H1 (cell line): ENCODE data around the gene FGR. TPM values are rescaled to one million over a fixed set of nuclear protein-coding genes. Genes with fewer than 3 reads are reported as not detected.

Experiments
- ATF3 ChIP-seq: IDR thresholded peaks from 2 replicates; pipeline ENCODE4 v1.6.1; 2011; ENCODE audit warnings: low read depth, mild to moderate bottlenecking, low read length; ENCODE audit not compliant: insufficient read depth
- BRCA1 ChIP-seq: IDR thresholded peaks from 2 replicates; pipeline ENCODE4 v1.6.1; 2012; ENCODE audit warnings: low read depth, low read length, improper control_type of control experiment
- CBX5 ChIP-seq: fragments of 300-800, 300-1000 bp; sonication (generic); IDR thresholded peaks from 2 replicates; pipeline ENCODE4 v1.7.1; 2016; ENCODE audit warnings: antibody characterized with exemption, low read length, low read depth
- CTCF ChIP-seq, 3 experiments: IDR thresholded peaks; 1 replicate in 2 of 3; 2 replicates in 1 of 3; pipeline versions ENCODE4 v1.5.1 to v1.6.1; 2011; ENCODE audit warnings: low read length in 3 of 3, mild to moderate bottlenecking in 3 of 3, inconsistent platforms in 2 of 3, low read depth in 1 of 3, moderate library complexity in 1 of 3; ENCODE audit not compliant: insufficient read depth in 1 of 3; ENCODE audit errors: control extremely low read depth in 1 of 3
- E2F6 ChIP-seq: IDR thresholded peaks from 2 replicates; pipeline ENCODE4 v1.6.1; 2012; ENCODE audit warnings: inconsistent platforms
- EGR1 ChIP-seq: IDR thresholded peaks from 2 replicates; pipeline ENCODE4 v1.6.1; 2011; ENCODE audit warnings: low read depth, low read length, borderline replicate concordance
- JUND ChIP-seq: IDR thresholded peaks from 2 replicates; pipeline ENCODE4 v1.6.1; 2011; ENCODE audit warnings: mild to moderate bottlenecking, improper control_type of control experiment, low read length
- MAX ChIP-seq: IDR thresholded peaks from 2 replicates; pipeline ENCODE4 v1.6.1; 2012; ENCODE audit warnings: inconsistent platforms
- NRF1 ChIP-seq: IDR thresholded peaks from 2 replicates; pipeline ENCODE4 v1.6.1; 2011; ENCODE audit warnings: mild to moderate bottlenecking, low read depth, low read length, improper control_type of control experiment
- POLR2A ChIP-seq, 2 experiments: IDR thresholded peaks; 1 replicate in 1 of 2; 2 replicates in 1 of 2; pipeline ENCODE4 v1.6.1; 2011; ENCODE audit warnings: low read depth in 2 of 2, low read length in 2 of 2, mild to moderate bottlenecking in 2 of 2; ENCODE audit errors: control extremely low read depth in 1 of 2
- RAD21 ChIP-seq, 2 experiments: IDR thresholded peaks in 1 of 2; conservative IDR thresholded peaks in 1 of 2; 2 replicates each; pipeline ENCODE4 v1.6.1; 2011; ENCODE audit warnings: low read depth in 2 of 2, low read length in 2 of 2, improper control_type of control experiment in 1 of 2, inconsistent platforms in 1 of 2, mild to moderate bottlenecking in 1 of 2, moderate library complexity in 1 of 2
- RBBP5 ChIP-seq: IDR thresholded peaks from 2 replicates; pipeline ENCODE4 v1.7.1; 2012; ENCODE audit warnings: low read depth, mild to moderate bottlenecking, inconsistent platforms, low read length, moderate library complexity, borderline replicate concordance
- TAF1 ChIP-seq: IDR thresholded peaks from 2 replicates; pipeline ENCODE4 v1.6.1; 2011; ENCODE audit warnings: mild to moderate bottlenecking, low read depth, low read length
- TCF12 ChIP-seq: IDR thresholded peaks from 2 replicates; pipeline ENCODE4 v1.6.1; 2011; ENCODE audit warnings: low read depth, mild to moderate bottlenecking, low read length
- YY1 ChIP-seq: IDR thresholded peaks from 2 replicates; pipeline ENCODE4 v1.6.1; 2011; ENCODE audit warnings: low read depth, mild to moderate bottlenecking, low read length
- polyA plus RNA-seq, 7 experiments: library from polyadenylated mRNA; depleted of rRNA in 3 of 7; stranded (reverse) in 5 of 7; unstranded in 2 of 7; fragments of >200 nt in 5 of 7; fragments of 200-250 nt in 2 of 7; gene quantifications; 1 replicate in 5 of 7; 2 replicates in 1 of 7; 4 replicates in 1 of 7; pipeline versions ENCODE4 v1.2.1 to v1.2.3, GENCODE V29; 2011 to 2013; ENCODE audit warnings: missing spikeins in 2 of 7, mixed read lengths in 2 of 7
- total RNA-seq: library from RNA; stranded (reverse); fragmentation: NEBNext Ultra II Directional; extraction: Animal tissue kit (Norgen Biotek cat#: 25700); gene quantifications from 2 replicates; pipeline ENCODE4 v1.2.1, GENCODE V29; 2021

The FGR gene
- total and polyA plus RNA-seq, 2 of the 8 experiments (the other 6 are each of a cell fraction or from before 2014, with no cell fraction given) = 0.22 to 0.95 TPM

- peak; percentile 72 to 92 (median 80) for TF ChIP-seq CTCF (IDR thresholded peaks at IDR 0.05; ENCODE audit: control extremely low read depth in 1 of 3, insufficient read depth in 1 of 3, low read depth in 1 of 3, low read length in 3 of 3)
- no peak for TF ChIP-seq EGR1
- TF ChIP-seq POLR2A (IDR thresholded peaks at IDR 0.05; ENCODE audit: control extremely low read depth in 1 of 2, low read depth in 2 of 2, low read length in 2 of 2) = no peak
- TF ChIP-seq TAF1 = no peak
- no peak for TF ChIP-seq JUND
- TF ChIP-seq E2F6 = no peak
- TF ChIP-seq MAX = peak; percentile 54
- TF ChIP-seq TCF12 = no peak
- TF ChIP-seq RAD21 (IDR thresholded peaks at IDR 0.05 in 1 of 2, conservative IDR thresholded peaks at IDR 0.05 in 1 of 2; ENCODE audit: low read depth in 2 of 2, low read length in 2 of 2) = peak; percentile 57 to 68
- no peak for TF ChIP-seq ATF3
- TF ChIP-seq YY1 = no peak
- peak; percentile 56; the same call in 1 of the 2 replicates for TF ChIP-seq RBBP5
- no peak for TF ChIP-seq NRF1
- TF ChIP-seq BRCA1 = no peak
- TF ChIP-seq CBX5 = no peak
These were observed 8.8 kb upstream of the FGR start (continued) for GRCh38 chr1:27643600-27644368.
